ENCODE results near the gene HSPA12B. TPM values are rescaled to one million over a fixed set of nuclear protein-coding genes. Genes with fewer than 3 reads are reported as not detected.
A peak's percentile ranks its signal among the peaks of the same experiment; 100 is the strongest.

The HSPA12B gene
- total and polyA plus RNA-seq, 2 of the 8 experiments (the other 6 are each of a cell fraction or from before 2014, with no cell fraction given) = 2.2 to 4.3 TPM

DNA sequence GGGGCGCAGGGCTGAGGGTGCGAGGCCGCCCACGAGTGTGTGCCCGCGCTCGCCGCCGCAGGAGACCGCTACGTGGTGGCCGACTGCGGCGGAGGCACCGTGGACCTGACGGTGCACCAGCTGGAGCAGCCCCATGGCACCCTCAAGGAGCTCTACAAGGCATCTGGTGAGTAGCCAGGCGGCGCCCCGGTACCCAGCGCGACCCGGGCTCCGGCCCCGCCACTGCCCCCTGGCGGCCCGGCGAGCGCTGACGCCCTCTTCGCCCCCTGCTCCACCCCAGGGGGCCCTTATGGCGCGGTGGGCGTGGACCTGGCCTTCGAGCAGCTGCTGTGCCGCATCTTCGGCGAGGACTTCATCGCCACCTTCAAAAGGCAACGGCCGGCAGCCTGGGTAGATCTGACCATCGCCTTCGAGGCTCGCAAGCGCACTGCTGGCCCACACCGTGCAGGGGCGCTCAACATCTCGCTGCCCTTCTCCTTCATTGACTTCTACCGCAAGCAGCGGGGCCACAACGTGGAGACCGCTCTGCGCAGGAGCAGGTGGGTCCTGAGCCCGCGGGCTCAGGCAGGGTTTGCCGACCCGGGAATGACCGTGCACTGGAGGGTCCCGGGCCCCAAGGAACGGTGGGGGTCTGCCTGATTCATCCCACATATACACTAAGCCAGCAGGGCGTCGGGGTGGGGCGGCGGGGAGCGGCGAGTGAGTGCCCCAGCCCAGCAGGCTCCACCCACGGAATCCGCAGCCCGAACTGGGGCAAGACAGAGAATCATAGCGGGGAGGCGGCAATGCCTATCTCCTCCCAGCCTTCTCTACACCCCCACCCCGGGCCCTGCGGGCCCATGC, 17.4 kb downstream of the HSPA12B start (continued):
- TF ChIP-seq JUN (IDR thresholded peaks at IDR 0.05; ENCODE audit: low read depth, low read length) = no peak
- peak; percentile 68; the same call in 1 of the 2 replicates for TF ChIP-seq SP4 (IDR thresholded peaks at IDR 0.05; ENCODE audit: low read length)
- TF ChIP-seq SP2 (IDR thresholded peaks at IDR 0.05; ENCODE audit: low read length) = no peak
- peak; percentile 54 to 72; a peak in 3 of 4 replicates for TF ChIP-seq RAD21 (IDR thresholded peaks at IDR 0.05 in 1 of 2, conservative IDR thresholded peaks at IDR 0.05 in 1 of 2; ENCODE audit: low read depth in 2 of 2, low read length in 2 of 2)
- TF ChIP-seq, protein P1, sequence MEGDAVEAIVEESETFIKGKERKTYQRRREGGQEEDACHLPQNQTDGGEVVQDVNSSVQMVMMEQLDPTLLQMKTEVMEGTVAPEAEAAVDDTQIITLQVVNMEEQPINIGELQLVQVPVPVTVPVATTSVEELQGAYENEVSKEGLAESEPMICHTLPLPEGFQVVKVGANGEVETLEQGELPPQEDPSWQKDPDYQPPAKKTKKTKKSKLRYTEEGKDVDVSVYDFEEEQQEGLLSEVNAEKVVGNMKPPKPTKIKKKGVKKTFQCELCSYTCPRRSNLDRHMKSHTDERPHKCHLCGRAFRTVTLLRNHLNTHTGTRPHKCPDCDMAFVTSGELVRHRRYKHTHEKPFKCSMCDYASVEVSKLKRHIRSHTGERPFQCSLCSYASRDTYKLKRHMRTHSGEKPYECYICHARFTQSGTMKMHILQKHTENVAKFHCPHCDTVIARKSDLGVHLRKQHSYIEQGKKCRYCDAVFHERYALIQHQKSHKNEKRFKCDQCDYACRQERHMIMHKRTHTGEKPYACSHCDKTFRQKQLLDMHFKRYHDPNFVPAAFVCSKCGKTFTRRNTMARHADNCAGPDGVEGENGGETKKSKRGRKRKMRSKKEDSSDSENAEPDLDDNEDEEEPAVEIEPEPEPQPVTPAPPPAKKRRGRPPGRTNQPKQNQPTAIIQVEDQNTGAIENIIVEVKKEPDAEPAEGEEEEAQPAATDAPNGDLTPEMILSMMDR (IDR thresholded peaks at IDR 0.05; ENCODE audit: control extremely low read depth in 1 of 3, insufficient read depth in 1 of 3, low read depth in 1 of 3, low read length in 3 of 3) = peak; percentile 79 to 99 (median 84)
- no peak for TF ChIP-seq MAFK (IDR thresholded peaks at IDR 0.05; ENCODE audit: low read depth, low read length)
- TF ChIP-seq, protein P2, sequence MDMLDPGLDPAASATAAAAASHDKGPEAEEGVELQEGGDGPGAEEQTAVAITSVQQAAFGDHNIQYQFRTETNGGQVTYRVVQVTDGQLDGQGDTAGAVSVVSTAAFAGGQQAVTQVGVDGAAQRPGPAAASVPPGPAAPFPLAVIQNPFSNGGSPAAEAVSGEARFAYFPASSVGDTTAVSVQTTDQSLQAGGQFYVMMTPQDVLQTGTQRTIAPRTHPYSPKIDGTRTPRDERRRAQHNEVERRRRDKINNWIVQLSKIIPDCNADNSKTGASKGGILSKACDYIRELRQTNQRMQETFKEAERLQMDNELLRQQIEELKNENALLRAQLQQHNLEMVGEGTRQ (IDR thresholded peaks at IDR 0.05; ENCODE audit: low read length) = no peak
- TF ChIP-seq RBBP5 (IDR thresholded peaks at IDR 0.05; ENCODE audit: borderline replicate concordance, low read depth, low read length) = peak; percentile 30; the same call in 1 of the 2 replicates
- no peak for TF ChIP-seq SIX5 (IDR thresholded peaks at IDR 0.05; ENCODE audit: low read depth, low read length)
- no peak for TF ChIP-seq TEAD4 (IDR thresholded peaks at IDR 0.05; ENCODE audit: low read depth, low read length)
- TF ChIP-seq CBX8 (IDR thresholded peaks at IDR 0.05; ENCODE audit: borderline replicate concordance, low read depth, low read length) = no peak
- TF ChIP-seq SRF (IDR thresholded peaks at IDR 0.05; ENCODE audit: low read depth, low read length) = no peak
- TF ChIP-seq SIN3A (conservative IDR thresholded peaks at IDR 0.05 in 1 of 2, IDR thresholded peaks at IDR 0.05 in 1 of 2; ENCODE audit: low read depth in 1 of 2, low read length in 2 of 2) = 0 out of 4 replicates have a peak, but pooled peaks of 1 of the 2 experiments have one; percentile 63
- no peak for TF ChIP-seq EZH2 (IDR thresholded peaks at IDR 0.05; ENCODE audit: low read depth, low read length, severe bottlenecking)
- TF ChIP-seq KDM1A (IDR thresholded peaks at IDR 0.05; ENCODE audit: borderline replicate concordance, low read length) = no peak
- peak; percentile 52; the same call in 1 of the 2 replicates for TF ChIP-seq TBP (IDR thresholded peaks at IDR 0.05; ENCODE audit: low read depth, low read length)
- no peak for TF ChIP-seq FOSL1 (IDR thresholded peaks at IDR 0.05; ENCODE audit: insufficient read depth, low read depth, low read length)
- TF ChIP-seq TAF7 (optimal IDR thresholded peaks at IDR 0.05; ENCODE audit: borderline replicate concordance, low read depth, low read length) = peak; percentile 49

All from H1 (cell line).